HG03354 (cell line): Measurements from ENCODE around the gene DAPK1.

Experiments
- ATAC-seq: cut with Tn5 transposase; IDR thresholded peaks from one replicate; pipeline ENCODE4 v1.9.1; 2021; ENCODE audit warnings: mild to moderate bottlenecking; ENCODE audit not compliant: unreplicated experiment, poor library complexity, severe bottlenecking

The DAPK1 gene

GRCh38 chr9:87622098-87622497 is 124.4 kb downstream of the DAPK1 start:
- ATAC-seq: no peak

DNA sequence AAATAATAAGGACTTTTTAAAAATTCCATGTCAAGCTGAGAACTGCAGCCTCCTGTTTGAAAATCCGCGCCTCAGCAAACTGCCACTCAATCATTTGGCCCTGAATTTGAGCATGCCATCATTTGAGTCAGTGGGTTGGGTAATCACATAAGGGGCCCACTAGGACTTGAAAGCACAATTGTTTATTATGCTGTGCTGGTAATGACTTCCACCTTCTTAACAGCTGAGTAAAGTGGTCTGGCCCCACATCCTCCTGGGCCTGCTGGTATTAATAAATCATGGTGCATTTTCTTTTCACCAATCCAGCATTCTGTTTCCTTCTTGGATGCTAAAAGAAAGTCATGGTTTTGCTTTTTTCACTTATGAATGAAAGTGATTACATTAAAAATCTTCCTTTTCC is 125.3 kb downstream of the DAPK1 start:
- ATAC-seq: no peak

DNA sequence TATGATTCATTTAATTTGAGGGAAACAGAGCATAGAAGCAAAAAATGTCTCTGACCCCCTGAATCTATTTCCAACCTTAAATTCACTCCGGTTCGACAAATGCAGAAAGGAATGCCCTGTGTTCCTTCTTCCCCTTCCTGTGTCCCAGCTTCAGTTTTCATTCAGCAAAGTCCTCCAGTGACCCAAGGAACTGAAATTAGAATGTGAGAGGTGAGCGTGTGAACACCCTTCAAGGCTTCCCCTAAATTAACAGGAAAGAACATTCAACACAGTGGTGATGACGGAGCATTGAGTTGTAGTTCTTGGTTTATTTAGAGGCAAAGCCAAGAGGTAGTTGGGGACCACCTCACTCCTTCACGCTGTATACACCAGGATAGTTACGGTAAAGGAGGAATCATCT is 130.7 kb downstream of the DAPK1 start:
- ATAC-seq: no peak

GRCh38 chr9:87629104-87629503 is 131.4 kb downstream of the DAPK1 start:
- ATAC-seq: no peak

DNA sequence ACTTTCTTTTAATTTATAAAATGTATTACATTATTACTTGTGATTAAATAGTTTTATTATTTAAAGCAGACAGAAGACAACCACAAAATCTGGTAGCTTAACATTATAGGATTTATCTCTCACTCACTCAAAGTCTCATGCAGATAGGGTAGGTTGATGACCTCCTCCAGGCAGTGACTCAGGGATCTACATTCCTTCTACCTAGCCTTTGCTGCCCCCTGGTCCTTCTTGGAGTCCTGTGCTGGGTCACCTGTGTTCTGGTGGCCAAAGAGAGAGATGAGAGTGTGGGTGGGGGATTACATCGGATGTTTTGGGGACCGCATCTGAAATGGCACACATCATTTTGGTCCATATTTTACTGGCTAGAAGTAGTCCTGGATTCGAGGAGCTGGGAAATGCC is 132.6 kb downstream of the DAPK1 start:
- no peak for ATAC-seq

DNA sequence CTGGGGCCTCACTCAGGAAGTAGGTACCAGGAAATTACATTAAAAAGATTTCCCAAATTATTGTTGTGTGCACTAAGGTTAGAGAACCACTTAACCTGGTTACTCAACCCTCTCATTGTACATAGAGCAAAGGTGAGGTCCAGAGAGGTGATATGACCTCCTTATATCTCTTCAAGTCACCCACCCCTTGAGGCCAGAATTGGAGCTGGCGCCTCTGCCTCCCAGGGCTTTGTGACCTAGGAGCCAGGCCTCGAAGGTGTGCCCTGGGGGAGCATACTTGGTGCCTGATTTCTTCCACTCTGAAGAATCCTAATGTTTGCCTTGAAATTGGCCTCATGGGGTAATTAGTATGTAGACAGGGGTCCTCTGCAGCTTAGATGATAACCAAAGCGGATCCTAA is 133.2 kb downstream of the DAPK1 start:
- ATAC-seq: no peak

- ATAC-seq: no peak
These were observed 138.2 kb downstream of the DAPK1 start for GRCh38 chr9:87635656-87636501.

DNA sequence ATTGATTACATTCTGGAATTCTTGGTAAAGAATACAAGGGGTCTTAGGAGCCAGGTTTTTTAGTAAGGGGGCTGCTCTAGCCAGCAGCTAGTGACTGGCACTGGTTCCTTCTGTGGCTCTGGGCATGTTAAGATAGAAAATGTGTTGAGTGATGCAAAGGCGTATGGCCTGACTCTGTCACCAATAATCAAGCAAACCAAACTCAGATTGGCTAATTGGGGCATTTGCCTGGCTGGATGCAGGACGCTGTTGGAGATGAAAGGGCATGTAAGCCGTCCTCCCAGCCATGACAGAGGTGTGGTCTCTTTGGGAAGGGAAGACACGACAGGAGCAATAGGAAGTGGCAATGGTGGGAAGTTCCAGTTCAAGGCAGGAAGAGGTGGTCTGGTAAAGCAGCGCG is 140.6 kb downstream of the DAPK1 start:
- ATAC-seq: no peak

GRCh38 chr9:87639949-87640348 is 142.3 kb downstream of the DAPK1 start:
- no peak for ATAC-seq

- ATAC-seq: no peak
These were observed 142.7 kb downstream of the DAPK1 start for GRCh38 chr9:87640385-87640795.

DNA sequence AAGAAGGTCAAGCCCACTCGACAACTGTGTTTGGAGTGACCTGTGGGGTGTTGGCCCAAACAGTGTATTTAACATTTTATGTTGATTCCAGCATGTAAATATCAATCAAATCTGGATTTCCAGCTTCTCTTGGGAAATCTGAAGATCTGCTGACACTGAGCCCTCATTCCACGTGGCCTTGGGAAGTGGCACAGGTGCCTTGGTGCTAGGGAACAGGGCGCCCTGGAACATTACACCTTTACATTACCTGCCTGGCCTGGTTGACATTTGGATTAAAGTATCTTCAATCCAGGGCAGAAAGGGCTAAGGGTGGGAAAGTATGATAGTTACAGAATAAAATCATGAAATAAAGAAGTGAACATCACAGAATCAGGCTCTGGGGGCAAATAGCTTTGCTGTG is 143.4 kb downstream of the DAPK1 start:
- no peak for ATAC-seq

- no peak for ATAC-seq
These were observed 144.9 kb downstream of the DAPK1 start for GRCh38 chr9:87642330-87643106.

DNA sequence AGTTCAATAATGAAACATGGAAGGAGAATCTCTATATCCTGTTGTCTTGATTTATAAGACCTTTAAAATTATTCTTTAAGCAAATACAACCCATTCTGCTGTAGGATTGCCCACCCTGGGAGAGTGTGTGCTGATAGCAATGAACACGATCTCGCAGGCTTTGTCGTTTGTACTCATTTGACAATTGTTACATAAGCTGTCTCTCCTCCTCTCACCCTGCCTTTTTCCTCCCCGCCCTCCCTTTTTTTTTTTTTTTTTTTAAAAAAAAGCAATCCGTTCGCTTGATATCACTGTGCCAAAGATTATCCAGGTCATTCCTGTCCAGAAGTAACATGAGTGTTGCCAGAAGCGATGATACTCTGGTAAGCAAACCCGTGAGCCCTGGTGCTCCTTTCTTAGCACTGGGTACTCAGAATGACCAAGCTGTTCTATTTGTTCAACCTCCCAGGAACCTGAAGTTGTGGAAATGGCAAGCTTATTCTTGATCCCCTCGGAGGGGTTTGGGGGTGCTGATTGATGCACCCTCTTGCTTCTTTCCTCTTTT is 145.5 kb downstream of the DAPK1 start:
- no peak for ATAC-seq

DNA sequence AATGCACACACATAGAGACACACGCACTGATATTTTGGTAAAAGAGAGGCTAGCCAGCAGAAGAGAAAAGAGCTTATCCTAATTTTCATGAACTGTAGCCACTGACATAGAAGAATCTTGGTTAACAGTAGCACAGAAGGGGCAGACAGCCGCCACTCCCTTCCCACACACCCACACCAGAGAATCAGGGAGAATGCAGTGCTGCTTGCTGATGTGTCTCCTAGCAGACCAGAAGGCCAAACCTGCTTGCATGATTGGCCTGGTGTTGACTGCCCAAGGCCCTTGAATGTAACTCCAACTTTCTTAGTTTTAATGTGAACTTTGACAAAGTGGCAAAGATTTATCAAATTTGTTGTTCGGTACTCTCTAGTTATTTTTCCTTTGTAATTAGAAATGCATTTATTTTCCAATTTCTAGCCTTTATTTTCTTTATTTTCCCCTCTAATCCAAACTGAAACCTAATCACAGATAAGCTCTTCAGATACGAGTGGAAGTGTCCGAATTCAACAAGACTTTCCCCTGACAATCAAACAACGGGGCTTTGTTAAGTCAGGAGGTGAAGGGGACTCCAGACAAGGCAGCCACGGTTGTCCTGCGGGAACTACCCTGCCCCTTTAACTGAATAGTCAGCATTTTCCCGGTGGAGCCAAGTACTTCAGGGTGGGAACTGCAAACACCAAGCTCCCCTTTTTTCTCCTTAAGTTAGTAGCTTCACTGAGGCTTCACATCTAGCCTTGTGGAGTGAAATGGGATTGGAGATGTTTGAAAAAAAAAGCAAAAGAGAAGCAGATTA is 146.3 kb downstream of the DAPK1 start:
- ATAC-seq: no peak

DNA sequence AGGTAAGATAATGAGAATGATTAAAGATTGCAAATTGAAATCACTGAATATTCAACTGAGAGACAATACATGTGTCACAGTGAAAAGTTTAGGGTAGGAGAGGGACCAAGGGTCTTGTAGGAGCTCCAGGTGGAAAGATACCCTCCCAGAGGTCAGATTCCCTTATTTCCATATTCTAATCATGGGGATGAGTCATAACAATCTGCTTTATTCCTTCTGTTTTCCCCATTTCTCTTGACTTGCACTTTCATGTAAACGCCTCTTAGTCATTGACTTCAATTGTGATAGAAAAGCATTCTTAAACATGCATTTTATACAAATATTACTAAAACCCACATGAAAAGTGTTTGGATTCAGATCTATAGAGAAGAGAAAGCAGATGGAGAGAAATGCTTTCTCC is 147.0 kb downstream of the DAPK1 start:
- ATAC-seq: no peak

GRCh38 chr9:87646546-87646945 is 148.9 kb downstream of the DAPK1 start:
- no peak for ATAC-seq

- no peak for ATAC-seq
These were observed 149.4 kb downstream of the DAPK1 start for GRCh38 chr9:87647114-87647513.

DNA sequence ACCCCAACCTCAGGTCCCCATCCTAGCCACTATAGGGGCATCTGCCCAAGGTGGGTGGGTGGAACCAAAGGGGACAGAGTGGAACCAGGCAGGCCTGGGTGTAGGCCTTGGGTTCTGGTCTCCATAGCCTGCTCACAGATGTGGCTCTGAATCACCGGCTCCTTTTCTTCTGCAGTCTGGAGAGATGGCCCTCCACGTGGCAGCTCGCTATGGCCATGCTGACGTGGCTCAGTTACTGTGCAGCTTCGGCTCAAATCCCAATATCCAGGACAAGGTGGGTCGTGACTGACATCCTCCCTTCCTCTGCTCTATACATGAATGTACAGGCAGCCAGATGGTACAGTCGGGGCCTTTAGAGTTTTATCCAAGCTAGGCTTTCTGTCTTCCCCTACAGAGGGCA is 150.9 kb downstream of the DAPK1 start:
- ATAC-seq: no peak

DNA sequence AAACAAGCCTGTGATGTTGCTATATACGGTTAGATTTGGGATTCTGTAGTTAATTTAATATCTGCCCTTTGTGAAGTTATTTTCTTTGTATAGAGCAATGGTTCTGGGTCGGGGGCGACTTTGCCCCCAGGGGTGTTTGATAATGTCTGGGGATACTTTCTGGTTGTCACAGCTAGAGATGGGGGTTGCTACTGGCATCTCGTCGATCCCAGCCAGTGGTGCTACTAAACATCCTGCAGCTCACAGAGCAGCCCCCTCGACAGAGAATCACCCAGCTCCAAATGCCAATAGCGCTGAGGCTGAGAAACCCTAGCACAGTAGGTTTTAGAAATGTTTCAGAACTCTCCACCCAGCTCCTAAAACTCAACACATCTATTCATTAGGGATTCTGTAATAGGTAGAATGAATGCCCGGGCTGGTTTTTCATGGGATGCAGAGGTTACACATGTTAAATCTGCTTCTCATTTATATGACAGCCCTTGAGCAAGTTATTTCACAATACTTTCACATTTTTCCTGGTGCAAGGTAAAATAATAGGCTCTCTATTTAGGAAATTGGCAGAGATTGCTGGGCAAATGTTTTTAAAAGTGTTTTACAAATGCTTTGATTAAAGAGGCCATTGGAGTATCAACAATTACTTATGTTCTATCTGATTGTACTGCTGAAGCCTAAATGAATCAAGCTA is 153.1 kb downstream of the DAPK1 start:
- no peak for ATAC-seq

- ATAC-seq: no peak
These were observed 153.8 kb downstream of the DAPK1 start for GRCh38 chr9:87651431-87651830.
